ENCODE results near the gene TRPM2.

TRPM2 gene

DNA sequence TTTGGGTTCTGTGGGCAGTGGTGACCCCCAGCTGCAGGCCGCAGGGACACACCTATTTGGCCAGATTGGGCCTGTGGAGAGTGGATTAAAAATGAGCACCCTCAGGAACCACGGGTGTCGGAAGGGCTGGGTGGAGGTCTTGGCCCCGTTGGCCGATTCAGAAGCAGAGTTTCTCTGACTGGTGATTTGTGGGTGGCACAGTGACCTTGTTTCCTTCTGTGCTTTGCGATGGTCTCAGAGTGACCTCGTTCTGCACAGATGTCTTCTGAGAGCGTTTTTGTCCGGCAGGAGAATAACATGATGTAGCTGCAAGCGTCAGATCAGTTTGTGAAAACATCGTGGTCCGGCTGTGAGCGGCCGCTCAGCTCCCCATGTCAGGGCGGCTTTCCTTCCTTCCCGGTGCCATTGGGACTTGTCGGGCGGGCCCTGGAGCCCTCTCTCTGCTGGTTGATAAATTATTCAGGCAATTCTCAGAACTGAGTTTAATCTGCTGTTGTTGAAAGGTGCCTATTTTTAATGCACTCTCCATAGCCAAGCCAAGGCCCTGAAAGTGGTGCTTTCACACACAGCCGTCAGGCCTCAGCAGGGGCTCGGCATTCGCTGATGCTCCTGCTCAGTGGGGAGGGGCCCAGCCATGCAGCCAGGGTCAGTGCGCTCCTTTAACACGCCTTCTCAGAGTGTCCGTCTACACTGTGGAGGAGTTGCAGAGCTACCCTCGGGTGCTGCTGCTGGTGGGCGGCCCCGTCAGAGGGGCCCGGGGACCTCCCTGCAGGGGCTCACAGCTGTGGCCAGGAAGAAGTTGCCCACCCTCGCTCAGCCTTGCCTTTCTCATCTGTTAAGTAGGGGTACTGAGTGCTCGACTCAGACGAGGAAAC, 26.8 kb downstream of the TRPM2 start:
- TF ChIP-seq, protein P1, sequence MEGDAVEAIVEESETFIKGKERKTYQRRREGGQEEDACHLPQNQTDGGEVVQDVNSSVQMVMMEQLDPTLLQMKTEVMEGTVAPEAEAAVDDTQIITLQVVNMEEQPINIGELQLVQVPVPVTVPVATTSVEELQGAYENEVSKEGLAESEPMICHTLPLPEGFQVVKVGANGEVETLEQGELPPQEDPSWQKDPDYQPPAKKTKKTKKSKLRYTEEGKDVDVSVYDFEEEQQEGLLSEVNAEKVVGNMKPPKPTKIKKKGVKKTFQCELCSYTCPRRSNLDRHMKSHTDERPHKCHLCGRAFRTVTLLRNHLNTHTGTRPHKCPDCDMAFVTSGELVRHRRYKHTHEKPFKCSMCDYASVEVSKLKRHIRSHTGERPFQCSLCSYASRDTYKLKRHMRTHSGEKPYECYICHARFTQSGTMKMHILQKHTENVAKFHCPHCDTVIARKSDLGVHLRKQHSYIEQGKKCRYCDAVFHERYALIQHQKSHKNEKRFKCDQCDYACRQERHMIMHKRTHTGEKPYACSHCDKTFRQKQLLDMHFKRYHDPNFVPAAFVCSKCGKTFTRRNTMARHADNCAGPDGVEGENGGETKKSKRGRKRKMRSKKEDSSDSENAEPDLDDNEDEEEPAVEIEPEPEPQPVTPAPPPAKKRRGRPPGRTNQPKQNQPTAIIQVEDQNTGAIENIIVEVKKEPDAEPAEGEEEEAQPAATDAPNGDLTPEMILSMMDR (IDR thresholded peaks at IDR 0.05), result no peak

- TF ChIP-seq, protein P1 (IDR thresholded peaks at IDR 0.05), result no peak
These were observed 27.5 kb downstream of the TRPM2 start for GRCh38 chr21:44380876-44381275.

- TF ChIP-seq, protein P1 (IDR thresholded peaks at IDR 0.05), result no peak
These were observed 28.5 kb downstream of the TRPM2 start for GRCh38 chr21:44381874-44382273.

DNA sequence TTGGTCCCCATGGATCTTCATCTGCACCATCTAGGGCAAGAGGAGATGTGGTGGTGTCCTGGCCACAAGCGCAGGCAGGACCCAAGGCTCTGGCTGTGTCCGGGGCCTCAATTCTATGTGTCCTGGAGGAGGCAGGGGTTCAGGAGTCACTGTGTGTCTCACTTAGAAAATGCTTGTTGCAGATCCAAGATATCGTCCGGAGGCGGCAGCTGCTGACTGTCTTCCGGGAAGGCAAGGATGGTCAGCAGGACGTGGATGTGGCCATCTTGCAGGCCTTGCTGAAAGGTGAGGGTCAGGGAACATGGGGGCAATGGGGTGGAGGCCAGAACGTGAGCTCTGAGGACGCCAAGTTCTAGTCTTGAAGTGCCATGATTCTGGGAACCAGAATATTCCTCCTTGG, 29.1 kb downstream of the TRPM2 start:
- TF ChIP-seq, protein P1 (IDR thresholded peaks at IDR 0.05), result no peak

- TF ChIP-seq, protein P1 (IDR thresholded peaks at IDR 0.05), result no peak
These were observed 29.8 kb downstream of the TRPM2 start for GRCh38 chr21:44383216-44383615.

- TF ChIP-seq, protein P1 (IDR thresholded peaks at IDR 0.05), result no peak
These were observed 31.5 kb downstream of the TRPM2 start for GRCh38 chr21:44384968-44385367.

DNA sequence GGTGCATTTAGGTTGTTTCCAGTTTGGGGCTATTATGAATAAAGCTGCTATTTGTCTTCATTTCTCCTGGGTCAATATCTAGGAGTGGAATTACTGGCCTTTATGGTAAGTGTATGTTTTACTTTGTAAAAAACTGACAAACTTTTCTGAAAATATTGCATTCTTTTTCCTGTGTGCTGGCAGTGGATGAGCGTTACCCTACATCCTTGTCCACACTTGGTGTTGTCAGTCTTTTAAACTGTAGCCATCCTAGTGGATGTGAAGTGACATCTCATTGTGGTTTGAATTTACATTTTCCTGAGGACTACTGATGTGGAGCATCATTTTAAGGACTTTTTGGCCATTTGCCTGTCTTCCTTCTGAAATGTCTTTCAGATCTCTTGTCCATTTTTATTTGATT, 35.9 kb downstream of the TRPM2 start:
- TF ChIP-seq, protein P1 (IDR thresholded peaks at IDR 0.05), result no peak
